K562 (cell line): ENCODE results near the gene MALAT1. TPM values are rescaled to one million over a fixed set of nuclear protein-coding genes. Genes with fewer than 3 reads are reported as not detected.

Source experiments
- ETV1 ChIP-seq: fragments of 450-650 bp; conservative IDR thresholded peaks from 2 replicates; pipeline ENCODE4 v1.6.1; 2016; ENCODE audit warnings: missing genetic modification characterization, control low read depth, low read depth, missing compliant biosample characterization
- GABPA ChIP-seq: fragments of 200-800 bp; sonication (Bioruptor generic); conservative IDR thresholded peaks from 2 replicates; pipeline ENCODE4 v1.6.1; 2016; ENCODE audit warnings: low read depth, missing genetic modification characterization, missing compliant biosample characterization
- GABPB1 ChIP-seq: sonication (generic); formaldehyde crosslinking; IDR thresholded peaks from 2 replicates; pipeline ENCODE4 v1.8.0; 2022; ENCODE audit warnings: mild to moderate bottlenecking, missing genetic modification reagents
- HNRNPL ChIP-seq: fragments of 200-400 bp; formaldehyde crosslinking; IDR thresholded peaks from 2 replicates; pipeline ENCODE4 v1.6.1; 2017; ENCODE audit warnings: low read depth, mild to moderate bottlenecking, low read length
- JUND ChIP-seq, 2 experiments: IDR thresholded peaks; 2 replicates in 1 of 2; 3 replicates in 1 of 2; pipeline ENCODE4 v1.6.1; 2011; ENCODE audit warnings: borderline replicate concordance in 2 of 2, low read depth in 2 of 2, low read length in 2 of 2, improper control_type of control experiment in 1 of 2, missing biosample characterization in 1 of 2, missing genetic modification characterization in 1 of 2, missing genetic modification reagents in 1 of 2
- L3MBTL2 ChIP-seq: fragments of 450-650 bp; IDR thresholded peaks from 2 replicates; pipeline ENCODE4 v1.6.1; 2016; ENCODE audit warnings: mild to moderate bottlenecking, moderate library complexity
- MTA3 ChIP-seq: fragments of 450-650 bp; formaldehyde crosslinking; IDR thresholded peaks from 2 replicates; pipeline ENCODE4 v1.6.1; 2017; ENCODE audit warnings: mild to moderate bottlenecking, borderline replicate concordance
- NCOA6 ChIP-seq: fragments of 450-650 bp; IDR thresholded peaks from 2 replicates; pipeline ENCODE4 v1.6.1; 2017; ENCODE audit warnings: mild to moderate bottlenecking
- NFRKB ChIP-seq: fragments of 450-650 bp; IDR thresholded peaks from 2 replicates; pipeline ENCODE4 v1.6.1; 2016; ENCODE audit warnings: low read depth
- NR4A1 ChIP-seq, 2 experiments: fragments of 250-450 bp in 1 of 2; fragments of 450-650 bp in 1 of 2; sonication (Bioruptor Pico) in 1 of 2; IDR thresholded peaks; 2 replicates each; pipeline versions ENCODE4 v1.4.0 to v1.6.1; 2016 to 2020; ENCODE audit warnings: mild to moderate bottlenecking in 2 of 2, missing compliant biosample characterization in 1 of 2, missing genetic modification characterization in 1 of 2, moderate library complexity in 1 of 2
- NUFIP1 ChIP-seq: fragments of 450-650 bp; IDR thresholded peaks from 2 replicates; pipeline ENCODE4 v1.6.1; 2018; ENCODE audit not compliant: partially characterized antibody
- PHF8 ChIP-seq: fragments of 200-600 bp; sonication (generic); IDR thresholded peaks from 2 replicates; pipeline ENCODE4 v1.6.1; 2012; ENCODE audit warnings: mixed run types, mild to moderate bottlenecking, inconsistent platforms, low read length, moderate library complexity, borderline replicate concordance
- PKNOX1 ChIP-seq: fragments of 450-650 bp; IDR thresholded peaks from 2 replicates; pipeline ENCODE4 v1.6.1; 2016
- POLR2A ChIP-seq: fragments of 450-650 bp; conservative IDR thresholded peaks from 2 replicates; pipeline ENCODE4 v1.6.1; 2016
- SP1 ChIP-seq: sonication (generic); formaldehyde crosslinking; IDR thresholded peaks from 2 replicates; pipeline ENCODE4 v1.8.1; 2022; ENCODE audit warnings: mild to moderate bottlenecking, missing genetic modification reagents
- SP2 ChIP-seq: IDR thresholded peaks from 2 replicates; pipeline ENCODE4 v1.6.1; 2011; ENCODE audit warnings: mild to moderate bottlenecking, low read depth, low read length, moderate library complexity; ENCODE audit not compliant: poor library complexity, severe bottlenecking; ENCODE audit errors: extremely low read depth
- SUPT5H ChIP-seq: fragments of 450-650 bp; IDR thresholded peaks from 2 replicates; pipeline ENCODE4 v1.6.1; 2016
- ZEB2 ChIP-seq: fragments of 450-650 bp; IDR thresholded peaks from 2 replicates; pipeline ENCODE4 v1.6.1; 2016
- ZFX ChIP-seq: sonication (generic); formaldehyde crosslinking; IDR thresholded peaks from 2 replicates; pipeline ENCODE4 v1.8.0; 2022; ENCODE audit warnings: mild to moderate bottlenecking, missing genetic modification reagents, moderate library complexity
- ZKSCAN3 ChIP-seq: fragments of 250-450 bp; sonication (Bioruptor Pico); IDR thresholded peaks from 2 replicates; pipeline ENCODE4 v1.4.0; 2020
- ZNF165 ChIP-seq: fragments of 250-450 bp; sonication (Bioruptor Pico); IDR thresholded peaks from 2 replicates; pipeline ENCODE4 v1.4.0; 2020; ENCODE audit warnings: borderline replicate concordance
- polyA plus RNA-seq, 8 experiments: library from polyadenylated mRNA; depleted of rRNA in 4 of 8; stranded (reverse) in 5 of 8; unstranded in 3 of 8; fragments of >200 nt; fragmentation: Nextera tagmentation in 2 of 8; fragmentation: Illumina TruSeq in 1 of 8; extraction: Ambion mirVana in 2 of 8; extraction: Trizol in 1 of 8; gene quantifications; 2 replicates each; pipeline versions ENCODE4 v1.2.1 to v1.2.3, GENCODE V29; 2011 to 2014; ENCODE audit warnings: inconsistent platforms in 1 of 8, missing spikeins in 1 of 8
- total RNA-seq, 7 experiments: library from RNA; depleted of rRNA in 6 of 7; stranded (reverse); fragments of >200 nt in 6 of 7; fragmentation: Illumina TruSeq in 2 of 7; extraction: Trizol in 2 of 7; gene quantifications; 2 replicates each; pipeline versions ENCODE4 v1.2.1 to v1.2.3, GENCODE V29; 2011 to 2021; ENCODE audit warnings: low replicate concordance in 1 of 7

MALAT1 gene
- total and polyA plus RNA-seq, 9 of the 15 experiments (the other 6 are each of a cell fraction or from before 2014, with no cell fraction given): 363 to 8,715 (median 2,351) TPM

- TF ChIP-seq ZFX (peak; percentile 25; the same call in 1 of the 2 replicates), NFRKB (no peak), NCOA6 (no peak), PHF8 (peak; percentile 53; the same call in 1 of the 2 replicates), ZKSCAN3 (CRISPR knock-in tag) (peak; percentile 75), MTA3 (peak; percentile 63; the same call in 1 of the 2 replicates), ZEB2 (0 out of 2 replicates have a peak, but pooled peaks have one; percentile 30), SP1 (peak; percentile 24; the same call in 1 of the 2 replicates), ETV1 (tag) (peak; percentile 62), POLR2A (peak; percentile 56), PKNOX1 (peak; percentile 92), GABPB1 (peak; percentile 36; the same call in 1 of the 2 replicates), JUND (IDR thresholded peaks at IDR 0.05; ENCODE audit: borderline replicate concordance, low read depth, low read length) (0 out of 2 replicates have a peak, but pooled peaks have one; percentile 2), JUND (tag; IDR thresholded peaks at IDR 0.05; ENCODE audit: borderline replicate concordance, low read depth, low read length) (no peak), L3MBTL2 (peak; percentile 68; the same call in 1 of the 2 replicates), SP2 (no peak), ZNF165 (CRISPR knock-in tag) (peak; percentile 57; the same call in 1 of the 2 replicates), GABPA (tag) (peak; percentile 82), SUPT5H (peak; percentile 46), NR4A1 (CRISPR knock-in tag; IDR thresholded peaks at IDR 0.05) (no peak), NR4A1 (tag; IDR thresholded peaks at IDR 0.05) (no peak), NUFIP1 (no peak), HNRNPL (peak; percentile 42; the same call in 1 of the 2 replicates)
Measured at GRCh38 chr11:65546217-65546958, 47.5 kb downstream of the MALAT1 start (continued).
